GM19025 (cell line): ENCODE data around the gene ZNF117.
A peak's percentile ranks its signal among the peaks of the same experiment; 100 is the strongest.
"Not testable (repeated sequence)": the region's sequence is repeated elsewhere in the genome, so short reads cannot be mapped to it uniquely, and the experiment has no call there.

Source experiments
- ATAC-seq: cut with Tn5 transposase; IDR thresholded peaks from one replicate; pipeline ENCODE4 v1.9.1; 2021; ENCODE audit warnings: mild to moderate bottlenecking, low read depth, moderate library complexity; ENCODE audit not compliant: unreplicated experiment

ZNF117 gene

DNA sequence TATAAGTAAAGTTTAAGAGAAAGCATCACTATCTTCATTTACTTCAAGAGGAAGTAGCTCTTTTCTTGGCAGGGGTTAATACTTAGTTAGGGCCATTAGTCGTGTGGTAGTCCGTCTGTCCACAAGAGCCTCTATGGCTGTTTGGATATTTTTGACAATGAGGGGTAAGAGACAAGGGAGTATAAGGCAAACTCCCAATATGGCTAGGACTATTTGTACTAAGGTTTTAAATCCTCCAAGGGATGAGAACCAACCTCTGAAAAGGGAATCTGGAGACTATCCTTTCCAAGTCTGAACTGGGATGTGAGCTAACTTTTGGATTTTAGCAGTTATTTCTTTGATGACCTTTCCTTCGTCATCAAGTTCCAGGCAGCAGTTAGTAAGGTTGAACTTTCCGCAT, at the start of gene ZNF117:
Gene ZNF117, minus strand, starts transcription at position 101 of the 400 bp plus-strand sequence.
- ATAC-seq: no peak

DNA sequence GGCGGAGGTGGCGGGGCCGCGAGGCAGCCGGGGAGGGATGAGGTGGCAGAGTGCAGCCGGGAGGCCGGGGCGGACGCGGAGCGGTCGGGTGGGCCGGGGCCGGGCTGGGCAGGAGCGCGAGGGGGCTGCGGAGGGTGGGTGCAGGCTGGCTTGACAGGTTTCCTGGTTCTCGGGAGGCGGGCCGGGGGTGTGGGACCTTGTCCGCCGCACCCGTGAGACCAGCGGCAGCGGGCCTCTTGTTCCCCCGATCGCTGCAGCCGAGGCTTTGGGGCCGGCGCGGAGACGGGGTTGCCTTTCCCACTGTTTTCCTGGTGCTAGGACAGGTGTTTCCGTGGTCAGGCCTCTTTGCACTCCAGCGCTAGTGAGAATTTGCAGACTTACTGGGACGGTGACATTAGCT, 47.9 kb upstream of the ZNF117 start:
- ATAC-seq: peak; percentile 6

- ATAC-seq: peak; percentile 88
Observed at GRCh38 chr7:65037740-65038688, 47.2 kb upstream of the ZNF117 start.

DNA sequence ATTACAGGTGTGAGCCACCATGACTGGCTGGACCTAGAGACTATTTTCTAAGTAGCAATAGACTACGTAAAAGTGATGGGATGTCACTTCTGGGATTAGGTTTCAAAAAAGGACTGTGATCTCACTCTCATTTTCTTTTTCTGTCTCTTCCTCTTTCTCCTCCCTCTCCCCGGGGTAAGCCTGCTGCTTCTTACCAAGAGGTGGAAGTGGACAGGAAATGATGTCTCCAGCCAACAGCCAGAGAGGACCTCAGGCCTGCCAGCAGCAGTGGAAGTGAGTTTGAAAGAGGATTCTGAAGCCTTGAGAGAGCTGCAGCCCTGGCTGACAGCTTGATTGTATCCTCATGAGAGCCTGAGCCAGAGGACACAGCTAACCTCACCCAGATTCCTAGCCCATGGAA, 45.7 kb upstream of the ZNF117 start:
- not testable (repeated sequence) for ATAC-seq

DNA sequence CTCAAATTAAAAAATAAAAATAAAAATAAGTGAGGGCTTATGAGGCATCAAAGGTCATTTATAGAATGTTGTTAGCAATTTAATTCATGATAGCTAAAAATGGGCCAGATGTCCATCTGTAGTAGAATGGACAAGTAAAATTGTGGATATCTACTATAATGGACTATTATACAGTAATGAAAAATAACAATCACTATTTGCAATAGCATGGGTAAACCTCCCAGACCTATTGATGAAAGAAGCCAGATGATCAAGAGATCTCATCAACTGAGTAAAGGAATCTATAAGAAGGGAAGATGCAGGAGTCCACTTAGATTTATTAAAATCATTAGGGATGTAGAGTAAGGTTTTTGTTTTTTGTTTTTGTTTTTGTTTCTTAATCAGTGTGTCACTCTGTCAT, 44.6 kb upstream of the ZNF117 start:
- not testable (repeated sequence) for ATAC-seq

DNA sequence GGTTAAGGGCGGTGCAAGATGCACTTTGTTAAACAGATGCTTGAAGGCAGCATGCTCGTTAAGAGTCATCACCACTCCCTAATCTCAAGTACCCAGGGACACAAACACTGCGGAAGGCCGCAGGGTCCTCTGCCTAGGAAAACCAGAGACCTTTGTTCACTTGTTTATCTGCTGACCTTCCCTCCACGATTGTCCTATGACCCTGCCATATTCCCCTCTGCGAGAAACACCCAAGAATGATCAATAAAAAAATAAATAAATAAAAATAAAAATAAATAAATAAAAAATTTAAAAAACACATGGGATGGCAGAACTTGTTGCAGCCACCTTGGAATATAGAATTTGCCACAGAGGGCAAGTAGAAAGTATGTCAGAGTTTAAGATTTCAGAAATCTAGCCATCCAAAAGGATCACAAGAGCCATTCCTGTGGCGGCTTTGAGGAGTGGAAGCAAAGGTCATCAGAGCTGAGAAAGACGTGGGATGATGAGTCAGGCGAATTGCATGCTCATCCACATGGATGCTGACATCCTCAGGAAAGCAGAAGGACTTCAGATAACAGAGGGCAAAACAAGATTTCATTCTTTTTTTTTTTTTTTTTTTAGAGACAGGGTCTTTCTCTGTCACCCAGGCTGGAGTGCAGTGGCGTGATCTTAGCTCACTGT, 43.4 kb upstream of the ZNF117 start:
- ATAC-seq: not testable (repeated sequence)

GRCh38 chr7:65033391-65033790, 42.6 kb upstream of the ZNF117 start:
- not testable (repeated sequence) for ATAC-seq

DNA sequence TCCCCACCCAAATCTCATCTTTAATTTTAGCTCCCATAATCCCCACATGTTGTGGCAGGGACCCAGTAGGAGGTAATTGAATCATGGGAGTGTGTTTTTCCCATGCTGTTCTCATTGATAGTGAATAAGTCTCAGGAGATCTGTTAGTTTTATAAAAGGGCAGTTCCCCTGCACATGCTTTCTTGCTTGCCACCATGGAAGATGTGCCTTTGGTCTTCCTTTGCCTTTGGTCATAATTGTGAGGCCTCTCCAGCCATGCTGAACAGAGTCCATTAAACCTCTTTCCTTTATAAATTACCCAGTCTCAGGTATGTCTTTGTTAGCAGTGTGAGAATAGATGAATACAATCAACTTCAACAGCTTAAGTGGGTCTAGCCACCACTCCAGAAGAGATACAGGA, 34.2 kb upstream of the ZNF117 start:
- not testable (repeated sequence) for ATAC-seq

DNA sequence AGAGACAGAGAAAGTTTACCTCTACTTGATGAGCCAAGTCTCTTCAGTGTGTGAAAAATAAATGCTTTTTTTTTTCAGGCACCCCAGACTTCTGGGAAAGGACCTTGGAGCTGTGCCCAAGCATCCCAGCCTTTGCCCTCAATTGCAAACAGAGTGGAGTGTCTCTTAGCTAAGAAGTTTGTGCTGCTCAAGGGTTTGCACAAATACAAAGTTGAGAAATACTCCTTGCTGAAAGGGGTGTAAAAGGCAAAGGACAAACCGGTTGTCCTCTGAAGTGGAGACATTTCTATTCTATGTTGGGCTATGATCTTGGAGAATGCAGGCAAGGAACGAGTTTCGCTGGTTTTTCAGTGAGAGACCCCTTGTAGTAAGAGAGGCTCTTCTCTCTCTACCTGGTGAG, 30.1 kb upstream of the ZNF117 start:
- ATAC-seq: not testable (repeated sequence)

DNA sequence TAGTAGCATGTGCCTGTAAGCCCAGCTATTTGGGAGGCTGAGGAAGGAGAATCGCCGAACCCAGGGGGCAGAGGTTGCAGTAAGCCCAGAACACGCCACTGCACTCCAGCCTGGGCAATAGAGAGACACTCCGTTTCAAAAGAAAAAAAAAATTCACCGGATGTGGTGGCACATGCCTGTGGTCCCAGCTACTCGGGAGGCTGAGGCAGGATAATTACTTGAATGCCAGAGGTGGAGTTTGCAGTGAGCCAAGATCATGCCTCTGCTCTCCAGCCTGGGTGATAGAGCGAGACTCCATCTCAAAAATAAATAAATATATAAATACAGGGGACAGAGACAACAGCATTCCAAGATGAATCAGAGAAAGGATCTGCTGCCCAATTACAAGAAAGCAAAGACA, 19.0 kb upstream of the ZNF117 start:
- not testable (repeated sequence) for ATAC-seq

GRCh38 chr7:65009394-65009793, 18.6 kb upstream of the ZNF117 start:
- not testable (repeated sequence) for ATAC-seq

- ATAC-seq: not testable (repeated sequence)
Observed at GRCh38 chr7:65007036-65007435, 16.2 kb upstream of the ZNF117 start.

DNA sequence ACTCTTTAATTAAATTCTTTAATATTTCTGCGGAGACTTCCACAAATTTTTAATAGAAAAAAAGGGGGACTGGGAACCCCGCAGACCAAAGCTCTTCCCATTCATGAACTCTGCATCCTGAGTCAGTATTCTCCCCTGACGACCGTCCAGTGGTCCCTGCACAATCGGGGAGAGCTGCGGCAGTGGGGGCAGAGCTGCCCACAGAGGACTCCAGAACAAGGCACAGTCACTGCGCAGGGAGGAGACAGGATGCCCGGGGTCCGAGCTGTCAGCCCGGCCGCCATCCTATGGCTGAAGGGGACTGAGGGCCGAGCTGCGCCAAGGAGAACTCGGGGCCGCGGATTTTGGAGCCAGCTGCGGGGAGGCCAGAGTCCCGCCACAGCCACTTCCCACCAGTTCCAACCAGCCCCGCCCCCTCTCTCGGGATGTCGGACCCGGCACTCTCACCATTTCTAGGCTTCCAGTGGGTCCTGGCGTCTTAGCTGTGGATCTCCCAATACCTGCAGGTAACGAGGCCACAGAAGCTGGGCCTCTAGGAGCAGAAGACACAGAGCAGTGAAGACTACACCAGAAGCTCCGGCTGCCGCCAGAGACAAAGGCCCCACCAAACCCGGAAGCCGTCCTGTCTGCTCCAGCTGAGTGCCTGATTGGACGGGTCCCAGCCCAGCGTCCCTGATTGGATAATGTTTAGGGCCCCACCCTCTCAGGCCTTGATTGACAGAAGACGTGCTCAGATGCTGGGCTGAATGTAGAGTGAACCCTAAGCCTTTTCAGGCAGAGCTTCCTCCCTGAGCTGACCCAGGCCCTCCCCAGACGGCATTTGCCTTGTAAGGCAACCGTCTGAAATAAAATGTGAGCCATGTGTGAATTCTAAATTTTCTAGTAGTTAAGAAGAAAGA, 15.5 kb upstream of the ZNF117 start, which contains the start of gene ERV3-1:
Gene ERV3-1, minus strand, starts transcription at position 594 of the 899 bp plus-strand sequence. CDS start 13,661 bp downstream, outside the sequence.
- peak; percentile 100 for ATAC-seq

GRCh38 chr7:65004575-65004974, 13.7 kb upstream of the ZNF117 start:
- no peak for ATAC-seq

GRCh38 chr7:65002972-65003585, 12.2 kb upstream of the ZNF117 start:
- ATAC-seq: no peak

DNA sequence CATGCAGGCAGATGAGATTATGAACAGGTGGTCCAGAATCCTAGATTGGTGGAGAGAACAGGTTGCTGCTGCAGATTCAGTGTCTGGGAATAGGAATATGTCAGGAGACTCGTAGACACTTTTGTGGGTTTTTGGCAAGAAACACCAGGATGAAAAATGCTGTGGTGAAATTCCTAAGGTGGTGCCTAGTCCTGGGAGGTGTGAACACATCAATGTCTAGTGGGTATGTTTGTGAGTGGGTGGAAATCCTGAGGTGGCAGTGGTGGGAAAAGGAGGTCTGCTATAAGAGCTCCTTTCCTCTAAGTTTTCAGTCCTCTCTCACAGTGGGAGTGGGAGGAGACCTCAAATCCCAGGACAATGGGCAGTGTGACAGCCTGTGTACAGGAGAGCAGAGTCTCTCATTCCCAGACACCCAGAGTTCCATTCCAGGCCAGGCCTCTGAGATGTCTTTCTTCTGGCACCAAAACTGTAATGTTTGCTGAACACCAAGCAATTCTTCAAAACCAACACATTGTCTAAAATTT, 10.5 kb upstream of the ZNF117 start:
- no peak for ATAC-seq

GRCh38 chr7:64999165-65000004, 8.5 kb upstream of the ZNF117 start:
- ATAC-seq: no peak

DNA sequence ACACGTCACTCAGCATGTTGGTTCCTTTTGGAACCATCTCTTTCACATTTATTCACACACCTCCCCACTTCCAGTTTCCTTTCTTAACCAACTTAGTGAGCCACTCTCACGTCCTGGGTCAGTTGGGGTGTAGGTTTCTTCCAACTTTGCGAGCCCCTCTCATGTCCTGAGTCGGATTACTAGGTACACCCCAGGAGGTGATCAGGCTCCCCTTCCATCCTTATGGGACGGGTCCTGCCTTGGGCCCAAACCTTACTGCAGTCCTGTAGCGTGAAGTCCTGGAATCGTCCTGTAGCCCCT, 8.0 kb upstream of the ZNF117 start:
- ATAC-seq: no peak

- no peak for ATAC-seq
Observed at GRCh38 chr7:64997927-64998391, 7.1 kb upstream of the ZNF117 start.
